AG09309 (cell line): ENCODE data around the gene PARD3.
A peak's percentile ranks its signal among the peaks of the same experiment; 100 is the strongest.

Source experiments
- DNase-seq: peaks from one replicate; pipeline ENCODE4 v3.0.0-alpha.2; 2010; ENCODE audit warnings: low read depth
- H3K4me3 ChIP-seq: 2 replicates; pipeline ENCODE4 v1.5.1; 2011; ENCODE audit warnings: mild to moderate bottlenecking, low read depth, low read length, moderate library complexity; ENCODE audit not compliant: control insufficient read depth
- TF ChIP-seq, protein P1 (sequence below): IDR thresholded peaks from 2 replicates; pipeline ENCODE4 v1.5.1; 2011; ENCODE audit warnings: mild to moderate bottlenecking, low read depth, low read length, inconsistent platforms; ENCODE audit not compliant: insufficient read depth, control insufficient read depth; ENCODE audit errors: missing control alignments

PARD3 gene

GRCh38 chr10:34825414-34825813, 10.3 kb upstream of the PARD3 start:
- H3K4me3 ChIP-seq: no peak overlapping the region
- TF ChIP-seq, protein P1, sequence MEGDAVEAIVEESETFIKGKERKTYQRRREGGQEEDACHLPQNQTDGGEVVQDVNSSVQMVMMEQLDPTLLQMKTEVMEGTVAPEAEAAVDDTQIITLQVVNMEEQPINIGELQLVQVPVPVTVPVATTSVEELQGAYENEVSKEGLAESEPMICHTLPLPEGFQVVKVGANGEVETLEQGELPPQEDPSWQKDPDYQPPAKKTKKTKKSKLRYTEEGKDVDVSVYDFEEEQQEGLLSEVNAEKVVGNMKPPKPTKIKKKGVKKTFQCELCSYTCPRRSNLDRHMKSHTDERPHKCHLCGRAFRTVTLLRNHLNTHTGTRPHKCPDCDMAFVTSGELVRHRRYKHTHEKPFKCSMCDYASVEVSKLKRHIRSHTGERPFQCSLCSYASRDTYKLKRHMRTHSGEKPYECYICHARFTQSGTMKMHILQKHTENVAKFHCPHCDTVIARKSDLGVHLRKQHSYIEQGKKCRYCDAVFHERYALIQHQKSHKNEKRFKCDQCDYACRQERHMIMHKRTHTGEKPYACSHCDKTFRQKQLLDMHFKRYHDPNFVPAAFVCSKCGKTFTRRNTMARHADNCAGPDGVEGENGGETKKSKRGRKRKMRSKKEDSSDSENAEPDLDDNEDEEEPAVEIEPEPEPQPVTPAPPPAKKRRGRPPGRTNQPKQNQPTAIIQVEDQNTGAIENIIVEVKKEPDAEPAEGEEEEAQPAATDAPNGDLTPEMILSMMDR: no peak
- DNase-seq: no peak

DNA sequence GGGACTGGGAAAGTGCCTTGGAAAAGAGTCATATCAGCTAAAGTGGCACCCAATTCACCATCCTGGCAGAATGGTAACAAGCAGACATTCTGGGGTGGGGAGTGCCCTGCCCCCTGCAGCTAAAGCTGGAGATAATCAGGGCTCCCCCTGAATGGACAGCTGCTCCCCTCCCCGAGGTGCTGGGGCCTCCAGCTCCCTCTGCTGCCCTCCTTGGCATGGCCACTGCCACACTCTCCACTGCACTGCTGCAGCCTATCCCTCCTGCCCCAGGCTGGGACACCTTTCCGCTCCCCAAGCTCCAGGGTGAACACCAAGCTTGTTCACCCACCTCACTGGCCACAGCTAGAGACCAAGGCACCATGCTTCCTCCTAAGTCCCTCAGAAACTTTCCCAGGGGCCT, 9.8 kb upstream of the PARD3 start:
- DNase-seq: no peak
- no peak overlapping the region for H3K4me3 ChIP-seq
- TF ChIP-seq, protein P1: peak; percentile 40

DNA sequence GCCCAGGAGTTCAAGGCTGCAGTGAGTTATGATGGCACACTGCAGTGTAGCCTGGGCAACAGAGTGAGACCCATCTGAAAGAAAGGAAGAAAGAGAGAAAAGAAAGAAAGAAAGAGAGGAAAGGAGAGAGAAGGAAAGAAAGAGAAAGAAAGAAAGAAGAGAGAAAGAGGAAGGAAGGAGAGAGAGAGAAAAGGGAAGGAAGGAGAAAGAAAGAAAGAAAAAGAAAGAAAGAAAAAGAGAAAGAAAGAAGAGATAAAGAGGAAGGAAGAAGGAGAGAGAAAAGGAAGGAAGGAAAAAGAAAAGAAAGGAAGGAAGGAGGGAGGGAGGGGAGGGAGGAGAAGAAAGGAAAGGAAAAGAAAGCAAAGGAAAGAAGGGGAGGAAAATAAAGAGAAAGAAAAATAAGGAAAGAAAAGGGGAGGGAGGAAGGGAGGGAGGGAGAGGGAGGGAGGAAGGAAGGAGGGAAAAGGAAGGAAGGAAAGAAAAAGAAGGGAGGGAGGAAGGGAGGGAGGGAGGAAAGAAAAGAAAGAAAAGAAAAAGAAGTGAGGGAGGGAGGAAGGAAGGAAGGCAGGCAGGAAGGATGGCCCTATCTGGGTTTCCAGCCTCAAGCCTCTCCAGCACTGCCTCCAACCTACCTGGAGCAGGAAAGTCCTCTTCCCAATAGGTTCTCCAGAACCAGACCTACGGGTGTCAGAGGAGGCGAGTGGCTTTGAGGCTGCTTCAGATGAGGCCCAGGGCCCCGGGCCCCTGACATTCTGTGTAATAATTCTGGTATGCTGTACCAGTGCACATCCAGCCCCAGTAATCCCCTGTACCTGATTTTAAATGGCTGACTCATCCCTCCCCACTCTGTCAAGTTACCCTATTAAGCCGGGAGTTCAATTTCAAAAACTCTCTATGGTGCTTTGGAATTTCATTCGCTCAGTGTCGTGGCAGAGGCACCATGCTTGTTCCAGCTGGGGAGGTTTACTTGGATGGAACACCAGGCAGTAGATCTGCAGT, 6.8 kb upstream of the PARD3 start:
- TF ChIP-seq, protein P1: no peak
- no peak for DNase-seq

GRCh38 chr10:34817586-34817985, 2.5 kb upstream of the PARD3 start:
- no peak for DNase-seq
- TF ChIP-seq, protein P1: no peak
- H3K4me3 ChIP-seq: no peak overlapping the region

More for the DNA sequence above, 6.8 kb upstream of the PARD3 start:
- no peak overlapping the region for H3K4me3 ChIP-seq

DNA sequence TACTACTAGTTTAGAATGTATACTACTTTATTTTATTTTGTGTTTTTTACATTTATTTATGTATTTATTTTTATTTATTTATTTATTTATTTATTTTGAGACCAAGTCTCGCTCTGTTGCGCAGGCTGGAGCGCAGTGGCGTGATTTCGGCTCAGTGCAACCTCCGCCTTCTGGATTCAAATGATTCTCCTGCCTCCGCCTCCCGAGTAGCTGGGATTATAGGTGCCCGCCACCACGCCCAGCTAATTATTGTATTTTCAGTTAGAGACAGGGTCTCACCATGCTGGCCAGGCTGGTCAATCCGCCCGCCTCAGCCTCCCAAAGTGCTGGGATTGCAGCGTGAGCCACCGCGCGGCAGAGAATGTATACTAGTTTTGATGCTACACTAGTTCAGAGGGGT, 2.0 kb upstream of the PARD3 start:
- DNase-seq: no peak
- TF ChIP-seq, protein P1: no peak
- no peak overlapping the region for H3K4me3 ChIP-seq

GRCh38 chr10:34816501-34817002, 1.5 kb upstream of the PARD3 start:
- peak overlapping the region; percentile 76 for H3K4me3 ChIP-seq
- no peak for DNase-seq
- TF ChIP-seq, protein P1: no peak
